SJSA1 (cell line): ENCODE results near the gene NTRK1. TPM values are rescaled to one million over a fixed set of nuclear protein-coding genes. Genes with fewer than 3 reads are reported as not detected.

Experiments used
- DNase-seq, 2 experiments: peaks; one replicate each; pipeline ENCODE4 v3.0.0-alpha.2; 2015 to 2020; ENCODE audit warnings: low spot score in 2 of 2, low read depth in 1 of 2
- H3K27ac ChIP-seq: fragments of 250-450 bp; sonication (Bioruptor Pico); 2 replicates; pipeline ENCODE4 v1.5.1; 2020; ENCODE audit warnings: mild to moderate bottlenecking, moderate library complexity
- H3K27me3 ChIP-seq: fragments of 250-450 bp; sonication (Bioruptor Pico); replicated peaks from 2 replicates; pipeline ENCODE4 v1.5.1; 2020; ENCODE audit warnings: mild to moderate bottlenecking, moderate library complexity
- H3K36me3 ChIP-seq: fragments of 250-450 bp; sonication (Bioruptor Pico); 2 replicates; pipeline ENCODE4 v1.5.1; 2020; ENCODE audit warnings: mild to moderate bottlenecking
- H3K4me1 ChIP-seq: fragments of 250-450 bp; sonication (Bioruptor Pico); replicated peaks from 2 replicates; pipeline ENCODE4 v1.6.1; 2021; ENCODE audit warnings: mild to moderate bottlenecking
- H3K4me3 ChIP-seq: fragments of 250-450 bp; sonication (Bioruptor Pico); 2 replicates; pipeline ENCODE4 v1.5.1; 2020; ENCODE audit warnings: mild to moderate bottlenecking
- H3K9me3 ChIP-seq: fragments of 250-450 bp; sonication (Bioruptor Pico); replicated peaks from 2 replicates; pipeline ENCODE4 v1.5.1; 2020; ENCODE audit warnings: mild to moderate bottlenecking
- total RNA-seq: library from RNA; depleted of rRNA; stranded (reverse); fragments of >200 nt; shearing (Covaris generic); gene quantifications from 2 replicates; pipeline ENCODE4 v1.2.3, GENCODE V29; 2014

The NTRK1 gene
- total RNA-seq, 1 experiment from 2014 or later: not detected

DNA sequence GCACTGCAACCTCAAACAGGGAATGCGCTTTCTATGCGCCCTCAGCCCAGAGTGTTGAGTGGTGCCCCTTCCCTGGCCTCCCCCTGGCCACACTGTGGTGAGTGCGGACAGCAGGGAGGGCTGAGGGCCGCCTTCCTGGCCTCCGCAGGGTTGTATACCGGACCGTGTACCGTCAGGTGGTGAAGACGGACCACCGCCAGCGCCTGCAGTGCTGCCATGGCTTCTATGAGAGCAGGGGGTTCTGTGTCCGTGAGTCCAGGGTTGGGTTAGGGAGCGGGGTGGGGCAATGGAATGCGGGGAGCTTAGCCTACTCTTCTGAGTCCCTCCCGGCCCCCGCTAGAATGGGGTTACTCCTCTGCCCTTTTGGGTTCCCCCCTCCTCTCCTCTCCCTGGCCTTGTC, 44.5 kb downstream of the NTRK1 start:
- no peaks in the 10 kb centered on the region for H3K36me3 ChIP-seq
- H3K4me1 ChIP-seq: peaks cover 12% of the 10 kb centered on the region
- no peak for DNase-seq
- H3K27me3 ChIP-seq: no peaks in the 10 kb centered on the region
- H3K27ac ChIP-seq: no peak overlapping the region
- no peaks in the 10 kb centered on the region for H3K9me3 ChIP-seq
- H3K4me3 ChIP-seq: no peak overlapping the region

DNA sequence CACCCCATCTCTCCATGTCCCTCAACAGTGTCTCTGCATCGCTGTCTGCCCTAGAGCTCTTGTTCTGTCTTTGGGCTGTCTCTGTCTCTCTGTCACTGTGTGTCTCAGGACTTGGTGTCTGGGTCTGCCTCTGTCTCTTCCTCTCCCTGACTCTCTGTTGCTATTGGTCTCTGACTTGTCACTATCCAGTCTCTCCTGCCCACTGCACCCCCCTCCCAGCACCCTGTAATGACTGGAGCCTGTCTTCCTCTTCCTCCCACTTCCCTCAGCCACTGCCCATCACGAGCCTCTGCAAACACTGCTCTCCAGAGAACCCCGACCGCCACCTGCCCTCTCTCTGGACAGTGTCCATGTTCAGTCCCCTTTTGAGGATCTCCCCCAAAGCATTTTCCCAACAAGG, 45.0 kb downstream of the NTRK1 start:
- Histone ChIP-seq H3K27ac (no peak overlapping the region), H3K4me3 (no peak overlapping the region), H3K4me1 (peaks cover 12% of the 10 kb centered on the region), H3K27me3 (no peaks in the 10 kb centered on the region), H3K9me3 (no peaks in the 10 kb centered on the region), H3K36me3 (no peaks in the 10 kb centered on the region)
- DNase-seq: no peak

GRCh38 chr1:156906206-156906906, 45.7 kb downstream of the NTRK1 start:
- no peaks in the 10 kb centered on the region for H3K9me3 ChIP-seq
- H3K27ac ChIP-seq: no peak overlapping the region
- H3K27me3 ChIP-seq: no peaks in the 10 kb centered on the region
- no peaks in the 10 kb centered on the region for H3K36me3 ChIP-seq
- no peak overlapping the region for H3K4me3 ChIP-seq
- H3K4me1 ChIP-seq: peaks cover 12% of the 10 kb centered on the region
- DNase-seq: no peak

GRCh38 chr1:156908541-156908940, 47.9 kb downstream of the NTRK1 start:
- no peaks in the 10 kb centered on the region for H3K9me3 ChIP-seq
- H3K36me3 ChIP-seq: no peaks in the 10 kb centered on the region
- H3K27me3 ChIP-seq: no peaks in the 10 kb centered on the region
- no peak overlapping the region for H3K27ac ChIP-seq
- no peak overlapping the region for H3K4me3 ChIP-seq
- H3K4me1 ChIP-seq: peaks cover 12% of the 10 kb centered on the region
- DNase-seq: no peak

- Histone ChIP-seq H3K36me3 (no peaks in the 10 kb centered on the region), H3K27me3 (no peaks in the 10 kb centered on the region), H3K9me3 (no peaks in the 10 kb centered on the region), H3K4me3 (no peak overlapping the region), H3K4me1 (peaks cover 12% of the 10 kb centered on the region), H3K27ac (no peak overlapping the region)
- no peak for DNase-seq
These were observed 48.3 kb downstream of the NTRK1 start for GRCh38 chr1:156908955-156909354.

DNA sequence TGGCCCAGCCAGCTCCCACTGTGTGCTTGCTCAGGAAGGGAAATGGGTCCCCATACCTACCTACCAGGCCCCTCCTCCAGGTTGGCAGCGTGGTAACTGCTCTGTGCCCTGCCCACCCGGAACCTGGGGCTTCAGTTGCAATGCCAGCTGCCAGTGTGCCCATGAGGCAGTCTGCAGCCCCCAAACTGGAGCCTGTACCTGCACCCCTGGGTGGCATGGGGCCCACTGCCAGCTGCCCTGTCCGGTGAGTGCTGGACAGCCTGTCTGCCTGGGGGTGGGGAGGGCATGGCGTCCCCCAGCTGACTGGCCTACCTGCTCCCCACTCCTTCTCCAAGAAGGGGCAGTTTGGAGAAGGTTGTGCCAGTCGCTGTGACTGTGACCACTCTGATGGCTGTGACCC, 49.0 kb downstream of the NTRK1 start:
- DNase-seq: no peak
- H3K36me3 ChIP-seq: no peaks in the 10 kb centered on the region
- H3K4me1 ChIP-seq: peaks cover 18% of the 10 kb centered on the region
- no peaks in the 10 kb centered on the region for H3K9me3 ChIP-seq
- H3K27me3 ChIP-seq: no peaks in the 10 kb centered on the region
- no peak overlapping the region for H3K4me3 ChIP-seq
- H3K27ac ChIP-seq: no peak overlapping the region

DNA sequence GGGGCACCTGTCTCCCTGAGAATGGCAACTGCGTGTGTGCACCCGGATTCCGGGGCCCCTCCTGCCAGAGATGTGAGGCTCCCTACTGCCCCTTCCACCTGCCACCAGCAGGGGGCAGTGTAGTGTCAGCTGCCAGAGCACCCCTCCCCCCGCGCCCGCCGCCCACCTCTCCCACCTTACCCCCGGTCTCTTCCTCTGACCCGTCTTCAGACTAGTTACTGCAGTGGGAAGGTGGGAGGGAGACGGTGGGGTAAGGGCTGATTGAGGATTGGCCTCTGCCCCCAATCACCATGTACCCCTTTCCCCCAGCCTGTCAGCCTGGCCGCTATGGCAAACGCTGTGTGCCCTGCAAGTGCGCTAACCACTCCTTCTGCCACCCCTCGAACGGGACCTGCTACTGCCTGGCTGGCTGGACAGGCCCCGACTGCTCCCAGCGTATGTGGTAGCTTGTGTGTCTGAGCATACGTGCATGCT, 49.7 kb downstream of the NTRK1 start:
- no peak overlapping the region for H3K27ac ChIP-seq
- H3K4me1 ChIP-seq: peaks cover 21% of the 10 kb centered on the region
- no peak overlapping the region for H3K4me3 ChIP-seq
- DNase-seq: no peak
- no peaks in the 10 kb centered on the region for H3K36me3 ChIP-seq
- H3K9me3 ChIP-seq: no peaks in the 10 kb centered on the region
- H3K27me3 ChIP-seq: no peaks in the 10 kb centered on the region

DNA sequence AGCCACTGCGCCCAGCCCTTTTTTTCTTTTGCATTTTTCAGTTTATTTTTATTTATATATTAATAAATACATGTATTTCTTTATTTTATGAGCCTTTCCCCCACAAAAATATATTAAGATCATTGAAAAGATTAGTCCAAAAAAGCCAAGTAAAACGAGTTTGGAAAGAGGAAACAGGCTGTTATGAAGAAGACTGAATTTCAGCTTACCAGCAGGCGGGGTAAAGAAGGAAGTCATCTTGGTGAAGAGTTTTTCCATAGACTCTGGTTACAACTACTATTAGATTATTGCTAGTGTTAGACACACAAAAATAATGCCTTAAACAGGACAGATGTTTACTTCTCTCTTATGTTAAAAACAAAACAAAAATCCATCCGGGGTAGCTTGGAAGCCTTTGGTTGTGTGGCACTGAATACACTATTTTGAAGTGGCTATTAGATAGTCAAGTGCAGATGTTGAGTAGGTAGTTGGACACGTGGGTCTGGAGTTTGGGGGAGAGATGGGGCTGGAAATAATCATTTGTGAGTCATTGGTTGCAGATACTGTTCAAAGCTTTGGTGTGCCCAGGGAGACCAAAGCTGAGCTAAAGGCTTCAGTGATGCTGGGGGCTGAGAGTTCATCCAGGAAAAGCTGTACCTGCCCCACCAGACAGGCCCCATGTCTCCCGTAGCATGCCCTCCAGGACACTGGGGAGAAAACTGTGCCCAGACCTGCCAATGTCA, 51.1 kb downstream of the NTRK1 start:
- Histone ChIP-seq H3K4me3 (no peak overlapping the region), H3K9me3 (no peaks in the 10 kb centered on the region), H3K27me3 (no peaks in the 10 kb centered on the region), H3K36me3 (no peaks in the 10 kb centered on the region), H3K27ac (no peak overlapping the region), H3K4me1 (peaks cover 20% of the 10 kb centered on the region)
- DNase-seq: no peak

DNA sequence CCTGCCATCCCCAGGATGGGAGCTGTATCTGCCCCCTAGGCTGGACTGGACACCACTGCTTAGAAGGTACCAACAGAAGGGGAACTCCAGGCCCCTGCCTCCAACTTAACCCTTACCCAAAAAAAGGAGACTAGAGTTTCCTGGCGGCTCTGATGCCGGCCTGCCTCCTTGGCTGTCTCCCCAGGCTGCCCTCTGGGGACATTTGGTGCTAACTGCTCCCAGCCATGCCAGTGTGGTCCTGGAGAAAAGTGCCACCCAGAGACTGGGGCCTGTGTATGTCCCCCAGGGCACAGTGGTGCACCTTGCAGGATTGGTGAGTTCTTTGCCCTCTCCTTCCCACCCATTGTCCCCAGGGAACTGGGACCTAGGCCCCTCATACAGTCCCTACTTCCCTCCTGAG, 51.6 kb downstream of the NTRK1 start:
- H3K9me3 ChIP-seq: no peaks in the 10 kb centered on the region
- no peak overlapping the region for H3K27ac ChIP-seq

DNA sequence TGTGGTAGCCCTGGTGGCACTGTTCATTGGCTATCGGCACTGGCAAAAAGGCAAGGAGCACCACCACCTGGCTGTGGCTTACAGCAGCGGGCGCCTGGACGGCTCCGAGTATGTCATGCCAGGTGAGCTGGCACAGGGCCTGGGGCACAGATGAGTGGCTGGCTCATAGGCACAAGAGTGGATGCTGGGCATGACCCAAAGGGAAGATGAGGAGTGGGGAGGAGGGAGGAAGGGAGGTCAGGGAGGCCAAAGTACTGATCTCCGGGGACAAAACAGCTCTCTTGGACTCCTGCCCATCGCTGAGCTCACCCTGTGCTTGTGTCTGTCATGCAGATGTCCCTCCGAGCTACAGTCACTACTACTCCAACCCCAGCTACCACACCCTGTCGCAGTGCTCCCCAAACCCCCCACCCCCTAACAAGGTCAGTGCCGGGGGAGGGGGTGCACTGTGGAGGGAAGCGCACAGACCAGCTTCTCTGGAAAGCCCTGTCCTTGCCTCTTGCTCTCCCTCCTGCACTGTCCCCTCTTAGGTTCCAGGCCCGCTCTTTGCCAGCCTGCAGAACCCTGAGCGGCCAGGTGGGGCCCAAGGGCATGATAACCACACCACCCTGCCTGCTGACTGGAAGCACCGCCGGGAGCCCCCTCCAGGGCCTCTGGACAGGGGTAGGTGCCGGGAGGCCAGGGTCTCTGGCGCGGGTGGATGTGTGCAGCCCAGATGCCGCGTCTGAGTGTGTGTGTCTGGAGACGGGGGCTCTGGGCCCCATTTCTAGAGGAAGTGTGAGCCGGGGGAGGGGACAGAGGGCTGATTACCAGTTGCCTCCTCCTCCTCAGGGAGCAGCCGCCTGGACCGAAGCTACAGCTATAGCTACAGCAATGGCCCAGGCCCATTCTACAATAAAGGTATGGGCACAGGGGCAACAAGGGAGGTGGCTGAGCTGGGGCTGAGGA, 52.5 kb downstream of the NTRK1 start:
- H3K36me3 ChIP-seq: no peaks in the 10 kb centered on the region
- H3K27me3 ChIP-seq: no peaks in the 10 kb centered on the region

More for the DNA sequence above, 51.6 kb downstream of the NTRK1 start:
- no peaks in the 10 kb centered on the region for H3K36me3 ChIP-seq
- H3K4me1 ChIP-seq: peaks cover 14% of the 10 kb centered on the region
- H3K27me3 ChIP-seq: no peaks in the 10 kb centered on the region
- H3K4me3 ChIP-seq: no peak overlapping the region
- DNase-seq: no peak

DNA sequence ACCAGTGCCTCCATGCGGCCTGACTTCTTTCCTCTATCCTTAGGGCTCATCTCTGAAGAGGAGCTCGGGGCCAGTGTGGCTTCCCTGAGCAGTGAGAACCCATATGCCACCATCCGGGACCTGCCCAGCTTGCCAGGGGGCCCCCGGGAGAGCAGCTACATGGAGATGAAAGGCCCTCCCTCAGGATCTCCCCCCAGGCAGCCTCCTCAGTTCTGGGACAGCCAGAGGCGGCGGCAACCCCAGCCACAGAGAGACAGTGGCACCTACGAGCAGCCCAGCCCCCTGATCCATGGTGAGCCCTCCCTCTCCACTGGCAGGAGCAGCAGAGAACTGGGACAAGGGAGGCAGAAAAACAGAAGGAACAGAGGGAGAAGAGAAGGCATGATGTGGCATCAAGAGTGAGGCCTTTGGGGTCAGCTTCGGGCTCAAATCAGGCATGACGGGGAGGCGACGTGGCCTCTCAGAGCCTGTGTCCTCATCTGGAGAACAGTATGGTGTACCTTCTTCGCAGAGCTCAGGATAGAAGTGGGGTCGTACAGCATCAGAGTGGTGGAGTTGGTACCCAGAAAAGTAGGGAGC, 53.2 kb downstream of the NTRK1 start:
- peaks cover 9% of the 10 kb centered on the region for H3K4me1 ChIP-seq
- no peaks in the 10 kb centered on the region for H3K9me3 ChIP-seq
- H3K27ac ChIP-seq: no peak overlapping the region
- no peaks in the 10 kb centered on the region for H3K36me3 ChIP-seq
- H3K4me3 ChIP-seq: no peak overlapping the region
- no peak for DNase-seq
- no peaks in the 10 kb centered on the region for H3K27me3 ChIP-seq

More for the DNA sequence above, 52.5 kb downstream of the NTRK1 start:
- Histone ChIP-seq H3K27ac (no peak overlapping the region), H3K4me3 (no peak overlapping the region), H3K9me3 (no peaks in the 10 kb centered on the region), H3K4me1 (peaks cover 9% of the 10 kb centered on the region)
- no peak for DNase-seq

GRCh38 chr1:156914440-156914856, 53.8 kb downstream of the NTRK1 start:
- Histone ChIP-seq H3K4me3 (no peak overlapping the region), H3K27ac (no peak overlapping the region), H3K36me3 (no peaks in the 10 kb centered on the region), H3K27me3 (no peaks in the 10 kb centered on the region), H3K4me1 (peaks cover 9% of the 10 kb centered on the region), H3K9me3 (no peaks in the 10 kb centered on the region)
- no peak for DNase-seq

DNA sequence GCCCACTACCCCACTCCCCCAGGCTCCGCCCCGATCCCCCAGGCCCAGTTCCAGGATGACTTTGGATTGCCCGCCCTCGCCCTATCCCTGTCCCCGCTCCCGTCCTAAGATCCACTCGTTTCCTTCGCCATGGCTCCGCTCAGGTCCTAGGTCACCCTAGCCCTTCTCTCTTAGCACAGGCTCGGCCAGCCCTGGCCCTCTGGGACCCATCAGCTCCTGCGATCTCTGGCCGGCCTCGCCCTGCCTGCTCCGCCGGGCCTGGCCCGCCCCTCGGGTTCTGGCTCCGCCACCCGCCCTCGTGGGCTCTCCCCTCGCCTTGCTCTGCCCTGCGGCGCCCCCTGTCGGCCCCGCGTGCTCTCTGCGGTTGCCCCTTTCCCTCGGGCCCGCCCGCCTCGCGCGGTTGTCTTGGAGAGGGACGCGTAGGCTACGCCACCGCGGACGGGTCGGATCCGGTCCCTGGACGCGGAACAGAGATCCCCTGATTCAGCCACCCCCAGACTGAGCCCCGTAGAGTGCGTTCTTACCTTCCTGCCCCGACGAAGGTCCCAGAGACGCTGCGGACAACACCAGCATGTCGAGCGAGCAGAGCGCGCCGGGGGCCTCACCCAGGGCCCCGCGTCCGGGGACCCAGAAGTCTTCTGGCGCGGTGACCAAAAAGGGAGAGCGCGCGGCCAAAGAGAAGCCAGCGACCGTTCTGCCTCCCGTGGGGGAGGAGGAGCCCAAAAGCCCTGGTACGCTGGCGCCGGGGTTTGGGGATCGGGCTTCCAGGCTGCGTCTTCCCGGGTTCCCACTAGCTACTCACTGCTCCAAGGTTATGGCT, 59.8 kb downstream of the NTRK1 start, which contains the start of gene LRRC71:
TSS of gene LRRC71 (plus strand) at position 400 of the 820 bp plus-strand sequence. CDS start at position 572, 172 bp downstream.
- H3K36me3 ChIP-seq: no peaks in the 10 kb centered on the region
- no peak within 1 kb of the TSS for H3K4me3 ChIP-seq
- peaks cover 10% of the 10 kb centered on the region for H3K4me1 ChIP-seq
- peak; percentile 82 to 84 for DNase-seq
- H3K27me3 ChIP-seq: peaks cover 41% of the 10 kb centered on the region
- no peak within 1 kb of the TSS for H3K27ac ChIP-seq
- H3K9me3 ChIP-seq: 0 out of 2 replicates have a peak, but pooled peaks cover 5% of the 10 kb centered on the region
